Body of pancreas (tissue), 4 donors: ENCODE measurements around the gene KCNMB2.

Experiments used
- POLR2A ChIP-seq, 3 donors: fragments of 450-650 bp; IDR thresholded peaks; one replicate each; pipeline ENCODE4 v1.6.1; 2016; ENCODE audit warnings: antibody characterized with exemption in 3 of 3, mild to moderate bottlenecking in 2 of 3
- TF ChIP-seq, protein P1 (sequence below), 7 experiments: fragments of 450-650 bp in 4 of 7; fragments of 200-600 bp in 3 of 7; sonication (generic) in 3 of 7; IDR thresholded peaks; one replicate each; pipeline ENCODE4 v1.5.1; 2016 to 2019; ENCODE audit warnings: antibody characterized with exemption in 7 of 7

DNA sequence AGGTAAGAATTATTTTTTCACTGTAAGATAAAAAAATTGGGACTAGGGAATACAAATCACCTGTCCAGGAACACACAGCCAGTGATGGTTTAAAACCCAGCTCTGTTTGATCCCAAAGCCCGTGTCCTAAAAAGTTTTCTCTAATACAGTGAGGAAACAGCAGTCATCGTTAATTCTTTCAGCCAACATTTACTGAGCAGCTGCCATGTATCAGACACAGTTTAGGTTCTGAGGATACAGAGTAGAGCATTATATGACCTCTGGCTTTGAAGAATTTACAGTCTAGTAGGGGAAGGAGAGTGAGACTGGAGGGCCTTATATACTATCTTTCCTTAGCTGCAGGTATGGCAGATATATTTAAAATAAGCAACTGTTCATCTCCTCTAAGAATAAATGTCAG lies 82.7 kb downstream of the KCNMB2 start:
- no peak for TF ChIP-seq POLR2A (IDR thresholded peaks at IDR 0.05)
- TF ChIP-seq, protein P1, sequence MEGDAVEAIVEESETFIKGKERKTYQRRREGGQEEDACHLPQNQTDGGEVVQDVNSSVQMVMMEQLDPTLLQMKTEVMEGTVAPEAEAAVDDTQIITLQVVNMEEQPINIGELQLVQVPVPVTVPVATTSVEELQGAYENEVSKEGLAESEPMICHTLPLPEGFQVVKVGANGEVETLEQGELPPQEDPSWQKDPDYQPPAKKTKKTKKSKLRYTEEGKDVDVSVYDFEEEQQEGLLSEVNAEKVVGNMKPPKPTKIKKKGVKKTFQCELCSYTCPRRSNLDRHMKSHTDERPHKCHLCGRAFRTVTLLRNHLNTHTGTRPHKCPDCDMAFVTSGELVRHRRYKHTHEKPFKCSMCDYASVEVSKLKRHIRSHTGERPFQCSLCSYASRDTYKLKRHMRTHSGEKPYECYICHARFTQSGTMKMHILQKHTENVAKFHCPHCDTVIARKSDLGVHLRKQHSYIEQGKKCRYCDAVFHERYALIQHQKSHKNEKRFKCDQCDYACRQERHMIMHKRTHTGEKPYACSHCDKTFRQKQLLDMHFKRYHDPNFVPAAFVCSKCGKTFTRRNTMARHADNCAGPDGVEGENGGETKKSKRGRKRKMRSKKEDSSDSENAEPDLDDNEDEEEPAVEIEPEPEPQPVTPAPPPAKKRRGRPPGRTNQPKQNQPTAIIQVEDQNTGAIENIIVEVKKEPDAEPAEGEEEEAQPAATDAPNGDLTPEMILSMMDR (IDR thresholded peaks at IDR 0.05), result no peak
